HepG2 (cell line): Measurements from ENCODE around the gene ASIC3. TPM values are rescaled to one million over a fixed set of nuclear protein-coding genes. Genes with fewer than 3 reads are reported as not detected.
A peak's percentile ranks its signal among the peaks of the same experiment; 100 is the strongest.

Source experiments
- ATAC-seq: fragments of 200-7000 bp; cut with Tn5 transposase; 3 replicates; pipeline ENCODE4 v1.9.1; 2020; ENCODE audit warnings: mild to moderate bottlenecking, moderate library complexity
- BruUV-seq: library from RNA; stranded (reverse); fragments of 400-500 nt; replicated peaks from 2 replicates; lab custom pipeline; 2021; lab: Mats Ljungman, UMichigan
- CTCF ChIA-PET: fragments of 300-600 bp; formaldehyde crosslinking; extraction: SDS; loops from one replicate; lab custom pipeline; 2021; ENCODE audit warnings: low total read pairs, inconsistent platforms, low intra/inter-chr PET ratio; lab: Yijun Ruan, JAX
- POLR2A ChIA-PET: fragments of 350-600 bp; sonication (Branson Sonifier 250); formaldehyde crosslinking; loops from one replicate; lab custom pipeline; 2020; ENCODE audit warnings: antibody characterized with exemption, inconsistent platforms; lab: Yijun Ruan, JAX
- DNase-seq: peaks from one replicate; pipeline ENCODE4 v3.0.0-alpha.2; 2015; ENCODE audit warnings: low spot score
- FAIRE-seq: peaks from 3 replicates; lab custom pipeline; 2011; peaks lifted over from hg19 to GRCh38; lab: Jason Lieb, UNC
- H2AFZ ChIP-seq: one replicate; pipeline ENCODE4 v1.6.1; 2011; ENCODE audit warnings: low read length, inconsistent platforms
- H3K27ac ChIP-seq: fragments of 300-600 bp; 3 replicates; pipeline ENCODE4 v1.8.0; 2011; ENCODE audit warnings: mixed run types, mild to moderate bottlenecking, mixed read lengths, low read length, inconsistent platforms; ENCODE audit not compliant: insufficient read depth; ENCODE audit errors: extremely low read length
- H3K27me3 ChIP-seq, 2 experiments: fragments of 200-600 bp in 1 of 2; 2 replicates in 1 of 2; 3 replicates in 1 of 2; pipeline versions ENCODE4 v1.6.0 to v1.8.0; 2011; ENCODE audit warnings: low read length in 2 of 2, mild to moderate bottlenecking in 2 of 2, moderate library complexity in 2 of 2, inconsistent platforms in 1 of 2; ENCODE audit not compliant: insufficient read depth in 2 of 2, control insufficient read depth in 1 of 2
- H3K36me3 ChIP-seq, 2 experiments: fragments of 200-600 bp in 1 of 2; replicated peaks in 1 of 2; 2 replicates in 1 of 2; 3 replicates in 1 of 2; pipeline versions ENCODE4 v1.5.1 to v1.8.0; 2011; ENCODE audit warnings: low read length in 2 of 2, inconsistent platforms in 1 of 2; ENCODE audit not compliant: insufficient read depth in 2 of 2, control insufficient read depth in 1 of 2
- H3K4me1 ChIP-seq: 2 replicates; pipeline ENCODE4 v1.5.1; 2012; ENCODE audit warnings: low read length, inconsistent platforms; ENCODE audit not compliant: insufficient read depth
- H3K4me2 ChIP-seq: 2 replicates; pipeline ENCODE4 v1.6.0; 2011; ENCODE audit warnings: low read depth, low read length, inconsistent platforms
- H3K4me3 ChIP-seq, 3 experiments: fragments of 200-600 bp in 1 of 3; sonication (generic), shearing (Covaris generic) in 1 of 3; replicated peaks in 1 of 3; 2 replicates each; pipeline ENCODE4 v1.5.1; 2011 to 2016; ENCODE audit warnings: low read length in 3 of 3, inconsistent platforms in 2 of 3, low read depth in 2 of 3, mild to moderate bottlenecking in 2 of 3, control low read depth in 1 of 3, mixed read lengths in 1 of 3; ENCODE audit not compliant: insufficient read depth in 1 of 3
- H3K79me2 ChIP-seq: one replicate; pipeline ENCODE4 v1.6.1; 2011; ENCODE audit warnings: low read length, inconsistent platforms; ENCODE audit not compliant: insufficient read depth
- H3K9ac ChIP-seq: 2 replicates; pipeline ENCODE4 v1.6.0; 2011; ENCODE audit warnings: mild to moderate bottlenecking, low read depth, low read length, inconsistent platforms; ENCODE audit not compliant: insufficient read depth
- H3K9me3 ChIP-seq: 2 replicates; pipeline ENCODE4 v1.5.1; 2012; ENCODE audit warnings: mild to moderate bottlenecking, low read length
- H4K20me1 ChIP-seq: 2 replicates; pipeline ENCODE4 v1.6.0; 2011; ENCODE audit warnings: inconsistent platforms, mild to moderate bottlenecking, low read length, moderate library complexity; ENCODE audit not compliant: insufficient read depth
- CHD2 ChIP-seq: IDR thresholded peaks from 2 replicates; pipeline ENCODE4 v1.6.1; 2011; ENCODE audit warnings: low read depth, low read length, improper control_type of control experiment
- GZF1 ChIP-seq: sonication (generic); formaldehyde crosslinking; IDR thresholded peaks from 2 replicates; pipeline ENCODE4 v1.5.1; 2020; ENCODE audit warnings: mild to moderate bottlenecking, missing genetic modification reagents
- NR2F6 ChIP-seq, 2 experiments: IDR thresholded peaks; 2 replicates each; pipeline ENCODE4 v1.6.1; 2016; ENCODE audit warnings: antibody characterized with exemption in 1 of 2, mild to moderate bottlenecking in 1 of 2
- PAXIP1 ChIP-seq: sonication (generic); formaldehyde crosslinking; conservative IDR thresholded peaks from 2 replicates; pipeline ENCODE4 v1.4.0; 2020; ENCODE audit warnings: mild to moderate bottlenecking, missing genetic modification reagents, moderate library complexity
- SUZ12 ChIP-seq: fragments of 150-350 bp; IDR thresholded peaks from 2 replicates; pipeline ENCODE4 v1.6.1; 2014; ENCODE audit warnings: low read depth, low read length
- ZNF251 ChIP-seq: sonication (generic); formaldehyde crosslinking; IDR thresholded peaks from 2 replicates; pipeline ENCODE4 v1.9.0; 2021; ENCODE audit warnings: mild to moderate bottlenecking, missing genetic modification reagents
- ZNF275 ChIP-seq: sonication (generic); formaldehyde crosslinking; IDR thresholded peaks from 2 replicates; pipeline ENCODE4 v1.8.0; 2022; ENCODE audit warnings: missing genetic modification reagents, mild to moderate bottlenecking, inconsistent platforms, borderline replicate concordance
- ZNF280D ChIP-seq: sonication (generic); formaldehyde crosslinking; IDR thresholded peaks from 2 replicates; pipeline ENCODE4 v1.5.1; 2020; ENCODE audit warnings: mild to moderate bottlenecking, missing genetic modification reagents
- ZNF282 ChIP-seq: fragments of 450-650 bp; IDR thresholded peaks from 2 replicates; pipeline ENCODE4 v1.6.1; 2018; ENCODE audit not compliant: partially characterized antibody
- ZNF383 ChIP-seq: sonication (generic); formaldehyde crosslinking; IDR thresholded peaks from 2 replicates; pipeline ENCODE4 v1.4.0; 2020; ENCODE audit warnings: missing genetic modification reagents, mild to moderate bottlenecking, borderline replicate concordance
- ZNF446 ChIP-seq: sonication (generic); formaldehyde crosslinking; IDR thresholded peaks from 2 replicates; pipeline ENCODE4 v1.5.0; 2020; ENCODE audit warnings: mild to moderate bottlenecking, missing genetic modification reagents
- ZNF460 ChIP-seq: sonication (generic); formaldehyde crosslinking; IDR thresholded peaks from 2 replicates; pipeline ENCODE4 v1.5.1; 2020; ENCODE audit warnings: missing genetic modification reagents, mild to moderate bottlenecking, borderline replicate concordance
- ZNF569 ChIP-seq: sonication (generic); formaldehyde crosslinking; IDR thresholded peaks from 2 replicates; pipeline ENCODE4 v1.5.0; 2020; ENCODE audit warnings: mild to moderate bottlenecking, missing genetic modification reagents, moderate library complexity, borderline replicate concordance
- ZSCAN25 ChIP-seq: sonication (generic); formaldehyde crosslinking; IDR thresholded peaks from 2 replicates; pipeline ENCODE4 v1.8.0; 2022; ENCODE audit warnings: mild to moderate bottlenecking, missing genetic modification reagents
- WGBS: methylation state at CpG from one replicate; pipeline ENCODE4 v1.1.6; 2017; ENCODE audit warnings: low lambda C conversion rate; 5-methylcytosine and 5-hydroxymethylcytosine counted together
- in situ Hi-C: cut with HindIII; loops from 2 replicates; pipeline ENCODE4 v1.10.0; 2017; ENCODE audit warnings: low pct_unique_long_range_greater_than_20kb; ENCODE audit not compliant: extremely low pct_ligation_motif_present
- intact Hi-C: fragments of 100-400 bp; cut with micrococcal nuclease; formaldehyde crosslinking; loops from one replicate; pipeline ENCODE4 v1.10.0; 2022; ENCODE audit not compliant: unreplicated experiment
- polyA plus RNA-seq, 8 experiments: library from polyadenylated mRNA; depleted of rRNA in 3 of 8; stranded (reverse) in 7 of 8; unstranded in 1 of 8; fragments of >200 nt; fragmentation: Illumina TruSeq in 4 of 8; extraction: Trizol in 4 of 8; gene quantifications; 2 replicates each; pipeline versions ENCODE4 v1.2.1 to v1.2.3, GENCODE V29; 2011 to 2016; ENCODE audit warnings: low read depth in 4 of 8, missing spikeins in 1 of 8, mixed read lengths in 1 of 8; ENCODE audit not compliant: insufficient read depth in 1 of 8
- total RNA-seq, 5 experiments: library from RNA; depleted of rRNA; stranded (reverse); fragments of >200 nt; fragmentation: Illumina TruSeq; extraction: Trizol; gene quantifications; 2 replicates each; pipeline ENCODE4 v1.2.3, GENCODE V29; 2016; ENCODE audit warnings: low read depth in 1 of 5

ASIC3 gene
- total and polyA plus RNA-seq, 2 of the 13 experiments (the other 11 are each of a cell fraction or from before 2014, with no cell fraction given) = 0.51 TPM; not detected in 1

GRCh38 chr7:151080522-151081169 lies 32.3 kb downstream of the ASIC3 start, which contains the start of gene FASTK:
Gene FASTK, minus strand, starts transcription at chr7:151080809. Its CDS starts 43 bp downstream, at chr7:151080766.
- H3K36me3 ChIP-seq = peaks cover 4 to 6% of the 10 kb centered on the region in 2 experiments; a peak in 3 of 5 replicates
- H3K9me3 ChIP-seq = no peaks in the 10 kb centered on the region
- H3K4me2 ChIP-seq = peak within 1 kb of the TSS; percentile 99
- ChIA-PET POLR2A (interaction anchor here (1.0 to 3.8 kb wide), 10 partner anchors 8 to 152 kb away, joined by 3 to 144 read pairs (median 6); partner anchors contain the start of genes ABCB8, ABCF2, CHPF2 and SLC4A2), CTCF (interaction anchor here (1.1 kb wide), 1 partner anchor 53 kb away, joined by 3 read pairs; no protein-coding TSS in a partner anchor)
- H2AFZ ChIP-seq = no peak within 1 kb of the TSS
- H3K27ac ChIP-seq = peak within 1 kb of the TSS; percentile 85
- no peaks in the 10 kb centered on the region; a peak in 1 of 5 replicates for H3K27me3 ChIP-seq
- H3K9ac ChIP-seq = peak within 1 kb of the TSS; percentile 100
- H3K4me1 ChIP-seq = peaks cover 45% of the 10 kb centered on the region
- DNase-seq (peak; percentile 77), FAIRE-seq (peak; percentile 39), ATAC-seq (peak; percentile 72)
- TSS peak; percentile 65 for BruUV-seq
- H3K79me2 ChIP-seq = peaks cover 33% of the 10 kb centered on the region
- in situ Hi-C loops (no loop called here), intact Hi-C loops (loop anchor here (1.0 to 10.0 kb wide), 2 partner anchors 18 to 164 kb away; partner anchors contain the start of gene SMARCD3)
- H4K20me1 ChIP-seq = no peaks in the 10 kb centered on the region
- 0% methylated on average over 2 of the region's 66 CpGs for WGBS
- peak within 1 kb of the TSS; percentile 85 to 96 (median 88) for H3K4me3 ChIP-seq
- TF ChIP-seq ZNF460 (CRISPR knock-in tag) (no peak), SUZ12 (peak; percentile 45; the same call in 1 of the 2 replicates), ZNF446 (peak; percentile 96), NR2F6 (IDR thresholded peaks at IDR 0.05) (no peak), NR2F6 (CRISPR knock-in tag; IDR thresholded peaks at IDR 0.05) (no peak), ZNF280D (CRISPR knock-in tag) (no peak), ZSCAN25 (peak; percentile 74), ZNF383 (CRISPR knock-in tag) (no peak), PAXIP1 (peak; percentile 41), GZF1 (CRISPR knock-in tag) (peak; percentile 66; the same call in 1 of the 2 replicates), ZNF569 (CRISPR knock-in tag) (0 out of 2 replicates have a peak, but pooled peaks have one; percentile 47), ZNF275 (CRISPR knock-in tag) (peak; percentile 57; the same call in 1 of the 2 replicates), ZNF251 (CRISPR knock-in tag) (no peak), ZNF282 (no peak), CHD2 (no peak; the same call in 1 of the 2 replicates)
